ENCODE measurements around the gene PRKCQ. TPM values are rescaled to one million over a fixed set of nuclear protein-coding genes. Genes with fewer than 3 reads are reported as not detected.

The PRKCQ gene
- total and polyA plus RNA-seq, 2 of the 4 experiments (the other 2 are of a cell fraction), result under 0.01 to 0.03 TPM

DNA sequence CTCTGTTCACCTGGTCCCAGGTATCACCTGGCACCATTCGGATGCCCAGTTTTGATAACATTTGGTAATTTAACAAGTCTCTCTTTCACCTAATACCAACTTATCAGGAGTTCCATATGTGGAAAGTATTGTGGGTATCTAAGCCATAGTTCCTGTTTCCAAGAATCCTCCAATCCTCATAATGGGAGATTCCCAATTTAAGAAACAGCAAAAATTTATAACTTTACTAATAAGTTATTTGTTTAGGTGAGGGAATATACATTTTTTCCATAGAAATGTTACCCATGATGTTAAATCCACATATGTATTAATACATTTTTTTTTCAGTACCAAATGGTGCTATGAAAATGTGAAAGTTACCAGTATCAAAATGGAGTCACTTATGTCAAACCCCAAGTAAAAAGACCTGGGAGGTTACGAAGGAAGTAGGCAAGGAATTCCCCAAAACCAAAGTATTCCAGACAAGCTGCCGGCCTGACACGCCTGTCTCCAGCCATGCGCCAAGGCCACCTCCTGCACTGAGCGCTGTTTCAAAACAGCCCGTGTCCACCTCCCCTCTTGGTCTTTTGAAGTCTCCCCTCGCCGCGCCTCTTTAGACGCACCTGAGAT, 44.8 kb downstream of the PRKCQ start:
- Histone ChIP-seq H2AK5ac (ENCODE audit: low read depth, low read length) (no peak overlapping the region), H3K27me3 (ENCODE audit: control insufficient read depth, insufficient read depth, low read length) (no peaks in the 10 kb centered on the region; the same call in 1 of the 2 replicates), H2AFZ (replicated peaks; ENCODE audit: low read length, poor library complexity) (no peak overlapping the region), H3K4me1 (ENCODE audit: control insufficient read depth, insufficient read depth, low read length) (no peaks in the 10 kb centered on the region), H2BK120ac (ENCODE audit: low read depth, low read length) (no peak overlapping the region), H4K5ac (ENCODE audit: low read depth, low read length) (no peak overlapping the region), H4K8ac (ENCODE audit: low read depth in 2 of 2, low read length in 2 of 2) (no peak overlapping the region), H3K18ac (ENCODE audit: low read depth, low read length) (no peak overlapping the region), H3K4me3 (ENCODE audit: insufficient read depth, low read depth, low read length) (no peak overlapping the region), H3K4me2 (ENCODE audit: low read depth, low read length) (no peak overlapping the region), H3K4ac (ENCODE audit: low read depth, low read length) (no peak overlapping the region), H2BK15ac (ENCODE audit: low read depth, low read length) (no peak overlapping the region), H2BK5ac (ENCODE audit: low read depth, low read length, poor library complexity, severe bottlenecking) (no peak overlapping the region), H3K79me1 (ENCODE audit: low read depth in 1 of 2, low read length in 2 of 2) (no peaks in the 10 kb centered on the region), H3K9me1 (ENCODE audit: insufficient read depth, low read length) (no peaks in the 10 kb centered on the region), H2BK20ac (ENCODE audit: low read depth, low read length) (no peak overlapping the region), H3K27ac (ENCODE audit: insufficient read depth, low read length) (no peak overlapping the region), H3K9me3 (ENCODE audit: control insufficient read depth, insufficient read depth, low read length) (no peaks in the 10 kb centered on the region), H4K20me1 (ENCODE audit: insufficient read depth, low read length) (no peaks in the 10 kb centered on the region), H3K14ac (replicated peaks; ENCODE audit: low read depth, low read length) (no peak overlapping the region), H4K91ac (ENCODE audit: insufficient read depth, low read depth, low read length) (no peak overlapping the region), H3K23ac (ENCODE audit: low read depth, low read length) (no peak overlapping the region), H2AK9ac (replicated peaks; ENCODE audit: low read depth, low read length, poor library complexity) (no peak overlapping the region), H3K36me3 (ENCODE audit: control insufficient read depth, insufficient read depth, low read length) (no peaks in the 10 kb centered on the region), H3K56ac (ENCODE audit: extremely low read depth, insufficient read depth, low read length) (no peak overlapping the region), H3K9ac (ENCODE audit: low read depth, low read length) (no peak overlapping the region)
- TF ChIP-seq RFX5 (IDR thresholded peaks at IDR 0.05; ENCODE audit: low read depth, low read length), result no peak
- TF ChIP-seq, protein P1, sequence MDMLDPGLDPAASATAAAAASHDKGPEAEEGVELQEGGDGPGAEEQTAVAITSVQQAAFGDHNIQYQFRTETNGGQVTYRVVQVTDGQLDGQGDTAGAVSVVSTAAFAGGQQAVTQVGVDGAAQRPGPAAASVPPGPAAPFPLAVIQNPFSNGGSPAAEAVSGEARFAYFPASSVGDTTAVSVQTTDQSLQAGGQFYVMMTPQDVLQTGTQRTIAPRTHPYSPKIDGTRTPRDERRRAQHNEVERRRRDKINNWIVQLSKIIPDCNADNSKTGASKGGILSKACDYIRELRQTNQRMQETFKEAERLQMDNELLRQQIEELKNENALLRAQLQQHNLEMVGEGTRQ (IDR thresholded peaks at IDR 0.05; ENCODE audit: low read depth, low read length), result no peak
- no peak for TF ChIP-seq CHD1 (IDR thresholded peaks at IDR 0.05; ENCODE audit: low read depth, low read length)
- no peak for TF ChIP-seq POLR2A (IDR thresholded peaks at IDR 0.05; ENCODE audit: low read depth, low read length)
- no peak for TF ChIP-seq RCOR1 (IDR thresholded peaks at IDR 0.05; ENCODE audit: insufficient replicate concordance, low read length)
- TF ChIP-seq MAFK (IDR thresholded peaks at IDR 0.05; ENCODE audit: low read depth, low read length), result no peak
- TF ChIP-seq RAD21 (IDR thresholded peaks at IDR 0.05; ENCODE audit: low read length), result no peak
- no peak for TF ChIP-seq SMC3 (IDR thresholded peaks at IDR 0.05; ENCODE audit: low read depth, low read length)
- no peak for TF ChIP-seq MXI1 (IDR thresholded peaks at IDR 0.05; ENCODE audit: borderline replicate concordance, low read depth, low read length)
- BruUV-seq (replicated peaks), result no TSS peak
- ChIA-PET CTCF (no interaction called here), POLR2A (ENCODE audit: unreplicated experiment) (no interaction called here)
- in situ Hi-C loops (cut with MboI; ENCODE audit: low sequenced_read_pairs), result no loop called here
- dilution Hi-C loops (cut with HindIII; ENCODE audit: low sequenced_read_pairs, unreplicated experiment), result no loop called here
- no peak for DNase-seq
- 80% methylated on average over 1 of the region's 11 CpGs; no CpG with 5 or more reads in 1 of the 2 experiments for WGBS, 2 experiments (ENCODE audit: extremely low coverage in 2 of 2, insufficient read length in 1 of 2)
- intact Hi-C loops (cut with micrococcal nuclease), result no loop called here
- ATAC-seq (ENCODE audit: low read depth), result no peak
